ENCODE results near the gene FAM20C.

- TF ChIP-seq CTCF (IDR thresholded peaks at IDR 0.05), result no peak
- no peak for TF ChIP-seq EP300 (IDR thresholded peaks at IDR 0.05)
- no peak for TF ChIP-seq POLR2A (IDR thresholded peaks at IDR 0.05; ENCODE audit: low read depth)
Measured at GRCh38 chr7:240887-241421, 48.6 kb downstream of the FAM20C start.
